Measurements from ENCODE around the gene NTM.

DNA sequence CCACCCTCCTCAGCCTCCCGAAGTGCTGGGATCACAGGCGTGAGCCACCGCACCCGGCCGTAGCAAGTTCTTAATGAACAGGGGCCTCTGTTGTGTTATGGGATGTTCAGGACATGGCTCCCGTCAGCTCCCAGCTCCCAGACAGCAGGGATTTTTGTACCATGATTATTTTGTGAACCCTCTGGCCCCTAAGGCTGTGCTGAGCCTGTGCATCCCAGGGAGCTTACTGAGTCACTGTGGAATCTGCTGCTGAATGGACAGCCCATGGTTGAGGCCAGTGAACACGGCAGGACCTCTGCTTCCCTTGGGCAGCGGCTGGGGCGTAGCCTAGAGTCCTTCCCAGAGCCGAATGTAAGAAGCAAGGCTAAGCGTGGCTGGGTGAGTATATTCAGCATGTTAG lies 245.2 kb downstream of the NTM start:
- no peak for TF ChIP-seq POLR2A (IDR thresholded peaks at IDR 0.05)
- TF ChIP-seq, protein P1, sequence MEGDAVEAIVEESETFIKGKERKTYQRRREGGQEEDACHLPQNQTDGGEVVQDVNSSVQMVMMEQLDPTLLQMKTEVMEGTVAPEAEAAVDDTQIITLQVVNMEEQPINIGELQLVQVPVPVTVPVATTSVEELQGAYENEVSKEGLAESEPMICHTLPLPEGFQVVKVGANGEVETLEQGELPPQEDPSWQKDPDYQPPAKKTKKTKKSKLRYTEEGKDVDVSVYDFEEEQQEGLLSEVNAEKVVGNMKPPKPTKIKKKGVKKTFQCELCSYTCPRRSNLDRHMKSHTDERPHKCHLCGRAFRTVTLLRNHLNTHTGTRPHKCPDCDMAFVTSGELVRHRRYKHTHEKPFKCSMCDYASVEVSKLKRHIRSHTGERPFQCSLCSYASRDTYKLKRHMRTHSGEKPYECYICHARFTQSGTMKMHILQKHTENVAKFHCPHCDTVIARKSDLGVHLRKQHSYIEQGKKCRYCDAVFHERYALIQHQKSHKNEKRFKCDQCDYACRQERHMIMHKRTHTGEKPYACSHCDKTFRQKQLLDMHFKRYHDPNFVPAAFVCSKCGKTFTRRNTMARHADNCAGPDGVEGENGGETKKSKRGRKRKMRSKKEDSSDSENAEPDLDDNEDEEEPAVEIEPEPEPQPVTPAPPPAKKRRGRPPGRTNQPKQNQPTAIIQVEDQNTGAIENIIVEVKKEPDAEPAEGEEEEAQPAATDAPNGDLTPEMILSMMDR (IDR thresholded peaks at IDR 0.05): no peak

Measured in Peyer's patch (tissue), 4 donors.